Kidney epithelial cell (primary cell): ENCODE measurements around the gene ZACN. TPM values are rescaled to one million over a fixed set of nuclear protein-coding genes. Genes with fewer than 3 reads are reported as not detected.

Experiments
- DNase-seq: peaks from one replicate; pipeline ENCODE4 v3.0.0-alpha.2; 2010; ENCODE audit warnings: low read depth
- H3K27me3 ChIP-seq: 2 replicates; pipeline ENCODE4 v1.6.0; 2011; ENCODE audit warnings: low read length; ENCODE audit not compliant: control insufficient read depth, insufficient read depth
- H3K36me3 ChIP-seq: 2 replicates; pipeline ENCODE4 v1.5.1; 2011; ENCODE audit warnings: low read length; ENCODE audit not compliant: control insufficient read depth, insufficient read depth
- H3K4me3 ChIP-seq: 2 replicates; pipeline ENCODE4 v1.5.1; 2011; ENCODE audit warnings: low read depth, mild to moderate bottlenecking, control low read depth, low read length
- CTCF ChIP-seq: IDR thresholded peaks from 2 replicates; pipeline ENCODE4 v1.5.1; 2011; ENCODE audit warnings: mild to moderate bottlenecking, moderate library complexity, low read length, control low read depth, inconsistent platforms; ENCODE audit not compliant: insufficient read depth, poor library complexity, severe bottlenecking
- total RNA-seq: library from RNA; depleted of rRNA; stranded (reverse); fragments of >200 nt; gene quantifications from 2 replicates; pipeline ENCODE4 v1.2.3, GENCODE V29; 2015

ZACN gene
- total RNA-seq, 1 donor from 2014 or later: not detected

- Histone ChIP-seq H3K27me3 (no peaks in the 10 kb centered on the region), H3K36me3 (peaks cover 5% of the 10 kb centered on the region), H3K4me3 (no peak overlapping the region)
- no peak for DNase-seq
- TF ChIP-seq CTCF: no peak
These were observed 30.9 kb upstream of the ZACN start for GRCh38 chr17:76048025-76048605.

GRCh38 chr17:76048711-76049110 is 30.3 kb upstream of the ZACN start:
- no peaks in the 10 kb centered on the region for H3K27me3 ChIP-seq
- peaks cover 6% of the 10 kb centered on the region for H3K36me3 ChIP-seq
- H3K4me3 ChIP-seq: no peak overlapping the region
- DNase-seq: no peak
- TF ChIP-seq CTCF: no peak

GRCh38 chr17:76049239-76049638 is 29.7 kb upstream of the ZACN start:
- H3K4me3 ChIP-seq: no peak overlapping the region
- no peak for TF ChIP-seq CTCF
- no peaks in the 10 kb centered on the region for H3K27me3 ChIP-seq
- peaks cover 6% of the 10 kb centered on the region for H3K36me3 ChIP-seq
- DNase-seq: no peak

GRCh38 chr17:76049836-76050537 is 29.0 kb upstream of the ZACN start:
- peaks cover 6% of the 10 kb centered on the region for H3K36me3 ChIP-seq
- no peak overlapping the region for H3K4me3 ChIP-seq
- TF ChIP-seq CTCF: no peak
- no peak for DNase-seq
- no peaks in the 10 kb centered on the region for H3K27me3 ChIP-seq

GRCh38 chr17:76050538-76051467 is 28.2 kb upstream of the ZACN start:
- no peak overlapping the region for H3K4me3 ChIP-seq
- H3K27me3 ChIP-seq: no peaks in the 10 kb centered on the region
- H3K36me3 ChIP-seq: peaks cover 6% of the 10 kb centered on the region
- no peak for TF ChIP-seq CTCF
- peak; percentile 63 for DNase-seq
